ENCODE measurements around the gene PLCB4.
A peak's percentile ranks its signal among the peaks of the same experiment; 100 is the strongest.

Gene PLCB4

GRCh38 chr20:9427430-9428291 lies 358.8 kb downstream of the PLCB4 start:
- TF ChIP-seq CTCF (conservative IDR thresholded peaks at IDR 0.05; ENCODE audit: low read depth, low read length) = no peak
- DNase-seq (ENCODE audit: low read depth) = no peak
- no peak overlapping the region for H3K4me3 ChIP-seq (ENCODE audit: low read depth, low read length)

GRCh38 chr20:9428292-9428607 lies 359.4 kb downstream of the PLCB4 start:
- DNase-seq (ENCODE audit: low read depth) = no peak
- no peak for TF ChIP-seq CTCF (conservative IDR thresholded peaks at IDR 0.05; ENCODE audit: low read depth, low read length)
- H3K4me3 ChIP-seq (ENCODE audit: low read depth, low read length) = no peak overlapping the region

- H3K4me3 ChIP-seq (ENCODE audit: low read depth, low read length) = no peak overlapping the region
- DNase-seq (ENCODE audit: low read depth) = no peak
- no peak for TF ChIP-seq CTCF (conservative IDR thresholded peaks at IDR 0.05; ENCODE audit: low read depth, low read length)
Measured at GRCh38 chr20:9439806-9440205, 370.9 kb downstream of the PLCB4 start.

- DNase-seq (ENCODE audit: low read depth) = peak; percentile 16
- TF ChIP-seq CTCF (conservative IDR thresholded peaks at IDR 0.05; ENCODE audit: low read depth, low read length) = no peak
Measured at GRCh38 chr20:9440892-9441291, 372.0 kb downstream of the PLCB4 start.

GRCh38 chr20:9441948-9442347 lies 373.1 kb downstream of the PLCB4 start:
- H3K4me3 ChIP-seq (ENCODE audit: low read depth, low read length) = no peak overlapping the region
- no peak for DNase-seq (ENCODE audit: low read depth)
- no peak for TF ChIP-seq CTCF (conservative IDR thresholded peaks at IDR 0.05; ENCODE audit: low read depth, low read length)

More at GRCh38 chr20:9440892-9441291, 372.0 kb downstream of the PLCB4 start:
- no peak overlapping the region for H3K4me3 ChIP-seq (ENCODE audit: low read depth, low read length)

- no peak for TF ChIP-seq CTCF (conservative IDR thresholded peaks at IDR 0.05; ENCODE audit: low read depth, low read length)
- DNase-seq (ENCODE audit: low read depth) = peak; percentile 22
Measured at GRCh38 chr20:9442858-9443257, 374.0 kb downstream of the PLCB4 start.

GRCh38 chr20:9444921-9445320 lies 376.0 kb downstream of the PLCB4 start:
- no peak for DNase-seq (ENCODE audit: low read depth)
- H3K4me3 ChIP-seq (ENCODE audit: low read depth, low read length) = no peak overlapping the region
- TF ChIP-seq CTCF (conservative IDR thresholded peaks at IDR 0.05; ENCODE audit: low read depth, low read length) = no peak

More at GRCh38 chr20:9442858-9443257, 374.0 kb downstream of the PLCB4 start:
- H3K4me3 ChIP-seq (ENCODE audit: low read depth, low read length) = no peak overlapping the region

Measured in choroid plexus epithelial cell (primary cell).